ENCODE results near the gene UNG.
A peak's percentile ranks its signal among the peaks of the same experiment; 100 is the strongest.

Gene UNG

DNA sequence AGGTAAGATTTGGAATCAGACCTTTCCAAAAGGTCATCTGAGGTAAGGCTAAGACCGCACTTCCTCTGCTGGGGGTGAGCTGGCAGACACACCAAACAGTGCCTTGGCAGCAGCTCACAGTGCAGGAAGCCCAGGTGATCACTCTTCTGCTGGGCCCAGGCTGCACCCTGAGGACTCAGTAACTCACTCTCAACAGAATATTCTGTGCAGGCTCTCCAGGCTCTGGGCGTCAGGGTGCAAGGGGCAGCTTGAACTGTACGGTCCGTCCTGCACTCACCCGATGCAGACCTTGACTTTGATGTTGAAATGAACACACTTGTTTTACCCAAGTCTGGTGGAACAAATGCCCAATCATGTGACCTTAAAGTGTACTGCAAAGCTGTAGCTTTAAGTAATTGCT, 10.1 kb upstream of the UNG start:
- ChIA-PET CTCF (interaction anchor here (1.4 to 2.5 kb wide), 4 partner anchors 10 to 35 kb away, joined by 3 to 8 read pairs (median 4); partner anchors contain the start of gene USP30), POLR2A (no interaction called here)
- TF ChIP-seq, protein P1, sequence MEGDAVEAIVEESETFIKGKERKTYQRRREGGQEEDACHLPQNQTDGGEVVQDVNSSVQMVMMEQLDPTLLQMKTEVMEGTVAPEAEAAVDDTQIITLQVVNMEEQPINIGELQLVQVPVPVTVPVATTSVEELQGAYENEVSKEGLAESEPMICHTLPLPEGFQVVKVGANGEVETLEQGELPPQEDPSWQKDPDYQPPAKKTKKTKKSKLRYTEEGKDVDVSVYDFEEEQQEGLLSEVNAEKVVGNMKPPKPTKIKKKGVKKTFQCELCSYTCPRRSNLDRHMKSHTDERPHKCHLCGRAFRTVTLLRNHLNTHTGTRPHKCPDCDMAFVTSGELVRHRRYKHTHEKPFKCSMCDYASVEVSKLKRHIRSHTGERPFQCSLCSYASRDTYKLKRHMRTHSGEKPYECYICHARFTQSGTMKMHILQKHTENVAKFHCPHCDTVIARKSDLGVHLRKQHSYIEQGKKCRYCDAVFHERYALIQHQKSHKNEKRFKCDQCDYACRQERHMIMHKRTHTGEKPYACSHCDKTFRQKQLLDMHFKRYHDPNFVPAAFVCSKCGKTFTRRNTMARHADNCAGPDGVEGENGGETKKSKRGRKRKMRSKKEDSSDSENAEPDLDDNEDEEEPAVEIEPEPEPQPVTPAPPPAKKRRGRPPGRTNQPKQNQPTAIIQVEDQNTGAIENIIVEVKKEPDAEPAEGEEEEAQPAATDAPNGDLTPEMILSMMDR (IDR thresholded peaks at IDR 0.05; ENCODE audit: control extremely low read depth, extremely low read depth, low read depth, missing control alignments) = no peak
- no peak for DNase-seq (ENCODE audit: extremely low spot score)

DNA sequence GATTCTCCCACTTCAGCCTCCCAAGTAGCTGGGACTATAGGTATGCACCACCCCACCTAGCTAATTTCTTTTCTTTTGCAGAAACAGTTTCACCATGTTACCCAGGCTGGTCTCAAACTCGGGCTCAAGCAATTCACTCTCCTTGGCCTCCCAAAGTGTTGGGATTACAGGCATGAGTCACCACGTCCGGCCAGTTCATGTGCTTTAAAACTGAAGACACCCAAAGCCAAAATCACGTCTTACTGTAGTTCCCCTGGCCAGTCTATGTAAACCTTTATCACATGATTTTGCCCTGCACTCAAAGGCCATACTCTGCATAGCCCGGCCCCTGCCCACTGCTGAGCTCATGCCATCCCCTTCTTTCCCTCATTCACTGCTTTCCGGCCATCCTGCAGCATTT, 8.6 kb upstream of the UNG start:
- TF ChIP-seq, protein P1 (IDR thresholded peaks at IDR 0.05; ENCODE audit: control extremely low read depth, extremely low read depth, low read depth, missing control alignments) = no peak
- ChIA-PET CTCF (interaction anchor here (1.3 kb wide), 1 partner anchor 34 kb away, joined by 3 read pairs; no protein-coding TSS in a partner anchor), POLR2A (no interaction called here)
- no peak for DNase-seq (ENCODE audit: extremely low spot score)

DNA sequence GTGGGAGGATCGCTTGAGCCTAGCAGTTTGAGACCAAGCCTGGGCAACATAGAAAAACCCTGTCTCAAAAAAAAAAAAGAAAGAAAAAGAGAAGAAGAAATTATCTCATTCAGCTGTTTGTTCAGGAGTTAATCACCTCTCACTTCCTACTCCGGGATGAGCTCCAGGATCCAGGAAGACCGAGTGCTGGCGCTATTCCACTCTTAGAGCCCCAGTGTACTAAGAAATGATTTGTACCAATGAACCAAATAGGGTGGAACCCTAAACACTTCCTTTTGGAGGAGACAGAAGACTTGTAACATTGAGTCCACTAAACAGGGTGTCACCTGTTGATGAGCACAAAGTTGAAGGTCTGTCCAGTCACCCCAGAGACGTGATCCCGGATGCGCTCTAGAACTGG, 7.7 kb upstream of the UNG start:
- no peak for DNase-seq (ENCODE audit: extremely low spot score)
- TF ChIP-seq, protein P1 (IDR thresholded peaks at IDR 0.05; ENCODE audit: control extremely low read depth, extremely low read depth, low read depth, missing control alignments) = no peak
- ChIA-PET POLR2A (no interaction called here), CTCF (no interaction called here)

DNA sequence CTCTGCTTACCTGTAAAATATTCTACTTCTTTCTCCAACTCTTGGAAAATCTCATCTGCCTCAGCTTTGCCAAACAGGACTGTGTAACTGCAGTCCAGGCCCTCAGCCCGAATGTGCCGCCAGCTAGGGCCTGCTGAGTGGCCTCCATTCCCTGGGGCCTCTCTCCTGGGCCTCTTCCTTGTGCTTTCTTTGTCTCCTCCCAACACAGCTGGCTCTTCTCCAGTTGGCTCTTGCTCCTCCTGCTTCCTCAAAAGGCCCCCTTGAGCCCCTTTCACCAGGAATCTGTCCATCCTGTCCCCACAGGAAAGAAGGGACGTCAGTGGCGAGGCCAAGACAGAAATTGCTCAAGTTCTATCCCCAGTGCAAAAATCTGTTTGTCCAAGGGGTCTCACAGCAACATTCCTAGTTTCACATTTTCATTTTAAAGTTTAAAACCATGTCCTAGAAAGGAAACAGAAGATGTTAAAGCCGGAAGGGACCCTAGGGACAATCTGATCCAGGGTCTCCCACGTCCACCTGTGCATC, 4.8 kb upstream of the UNG start:
- no peak for DNase-seq (ENCODE audit: extremely low spot score)
- CTCF ChIA-PET = interaction anchor here (0.7 to 3.2 kb wide), 30 partner anchors 8 to 560 kb away, joined by 3 to 17 read pairs (median 4); no protein-coding TSS in a partner anchor
- TF ChIP-seq, protein P1 (IDR thresholded peaks at IDR 0.05; ENCODE audit: control extremely low read depth, extremely low read depth, low read depth, missing control alignments) = no peak
- POLR2A ChIA-PET = no interaction called here

DNA sequence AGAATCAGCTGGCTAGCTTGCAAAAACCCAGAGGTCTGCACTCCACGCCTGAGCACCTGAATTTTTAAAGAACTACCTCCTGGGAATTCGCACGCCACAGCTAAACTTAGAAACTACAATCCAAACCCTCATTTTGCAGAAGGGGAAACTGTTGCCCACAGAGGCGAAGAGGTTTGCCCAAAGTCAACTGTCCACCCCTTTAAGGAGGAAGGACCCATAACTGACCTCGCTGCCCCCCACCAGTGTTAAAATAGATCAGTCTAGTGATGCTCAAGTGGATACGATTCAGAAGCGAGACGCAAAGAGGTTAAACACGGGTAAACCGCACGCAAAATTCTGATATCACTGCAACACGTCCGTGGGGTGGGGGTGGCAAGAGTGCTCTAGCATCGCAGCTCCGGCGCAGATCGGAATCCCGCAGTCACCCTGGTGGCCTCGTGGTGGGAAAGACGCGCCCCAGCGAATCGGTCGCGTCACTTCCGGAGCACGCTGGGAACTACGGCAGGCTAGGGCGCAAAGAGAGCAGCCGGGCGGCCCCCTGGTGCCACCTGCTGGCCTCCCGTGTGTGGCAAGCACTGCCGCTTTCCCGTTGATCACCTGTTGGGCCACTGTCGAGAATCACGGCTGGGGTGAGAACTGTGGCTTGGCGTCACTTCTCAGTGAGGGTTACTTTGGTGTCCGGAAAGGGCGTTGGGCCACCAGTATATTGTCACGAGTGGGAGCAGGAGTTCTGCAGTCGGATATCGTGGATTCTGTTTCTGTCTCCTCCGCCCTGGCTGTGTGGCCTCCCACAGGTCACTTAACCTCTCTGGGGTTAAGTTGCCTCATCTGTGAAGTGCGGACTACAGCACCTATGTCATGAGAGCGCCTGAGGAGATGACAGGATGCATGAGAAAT, 4.1 kb upstream of the UNG start, which contains the start of gene ALKBH2:
TSS of gene ALKBH2 (minus strand) at position 451 of the 897 bp plus-strand sequence. CDS start 686 bp downstream, outside the sequence.
- ChIA-PET CTCF (interaction anchor here (0.7 to 3.2 kb wide), 39 partner anchors 9 to 561 kb away, joined by 3 to 17 read pairs (median 3); no protein-coding TSS in a partner anchor), POLR2A (no interaction called here)
- DNase-seq (ENCODE audit: extremely low spot score) = peak; percentile 92
- TF ChIP-seq, protein P1 (IDR thresholded peaks at IDR 0.05; ENCODE audit: control extremely low read depth, extremely low read depth, low read depth, missing control alignments) = peak; percentile 99

DNA sequence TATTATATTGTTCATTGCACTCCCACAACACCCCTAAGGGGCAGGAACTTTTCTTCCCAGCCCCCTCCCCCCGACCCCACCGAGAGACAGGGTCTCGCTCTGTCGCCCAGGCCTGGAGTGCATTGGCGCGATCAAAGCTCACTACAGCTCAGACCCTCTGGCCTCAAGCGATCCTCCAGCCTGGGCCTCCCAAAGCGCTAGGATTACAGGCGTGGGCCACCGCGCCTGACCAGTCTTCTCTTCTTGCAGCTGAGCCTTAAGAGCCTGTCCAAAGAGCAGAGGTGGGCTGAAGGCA, 310 bp upstream of the UNG start:
- TF ChIP-seq, protein P1 (IDR thresholded peaks at IDR 0.05; ENCODE audit: control extremely low read depth, extremely low read depth, low read depth, missing control alignments) = no peak
- ChIA-PET CTCF (no interaction called here), POLR2A (interaction anchor here (0.6 kb wide), 1 partner anchor 462 kb away, joined by 7 read pairs; no protein-coding TSS in a partner anchor)
- no peak for DNase-seq (ENCODE audit: extremely low spot score)
